Tracheal epithelial cell (primary cell): ENCODE data around the gene MED25. TPM values are rescaled to one million over a fixed set of nuclear protein-coding genes. Genes with fewer than 3 reads are reported as not detected.

ENCODE experiments used
- total RNA-seq: library from RNA; depleted of rRNA; stranded (reverse); fragments of >200 nt; gene quantifications from 2 replicates; pipeline ENCODE4 v1.2.1, GENCODE V29; 2014

The MED25 gene
- 14.0 and 15.6 TPM in 2 replicates for total RNA-seq

DNA sequence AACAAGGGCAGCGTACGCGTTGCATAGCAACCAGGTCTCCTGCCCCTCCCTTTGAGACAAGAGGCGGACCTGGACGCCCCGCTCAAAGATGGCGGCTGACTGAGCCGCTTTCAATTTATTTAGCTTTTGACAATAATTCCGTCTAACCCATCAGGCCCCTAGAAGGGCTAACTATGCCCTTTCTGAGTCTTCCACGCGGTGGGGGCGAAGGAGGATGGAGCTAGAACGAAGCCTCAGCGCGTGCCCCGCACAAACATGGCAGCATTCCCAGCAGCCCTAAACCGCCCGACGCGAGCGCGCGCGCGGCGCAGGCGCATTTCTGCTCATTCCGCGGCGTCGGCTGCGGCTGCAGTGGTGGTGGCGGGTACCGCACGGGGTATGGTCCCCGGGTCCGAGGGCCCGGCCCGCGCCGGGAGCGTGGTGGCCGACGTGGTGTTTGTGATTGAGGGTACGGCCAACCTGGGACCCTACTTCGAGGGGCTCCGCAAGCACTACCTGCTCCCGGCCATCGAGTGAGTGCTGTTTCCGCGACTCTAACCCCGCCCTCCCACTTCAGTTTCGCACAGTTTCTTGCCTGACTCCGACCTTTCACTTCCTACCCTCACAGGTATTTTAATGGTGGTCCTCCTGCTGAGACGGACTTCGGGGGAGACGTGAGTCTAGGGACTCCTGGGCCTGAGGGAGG is at the start of gene MED25:
Gene MED25, plus strand, starts transcription at position 326 of the 685 bp plus-strand sequence. Its CDS starts 53 bp downstream, at position 379.

DNA sequence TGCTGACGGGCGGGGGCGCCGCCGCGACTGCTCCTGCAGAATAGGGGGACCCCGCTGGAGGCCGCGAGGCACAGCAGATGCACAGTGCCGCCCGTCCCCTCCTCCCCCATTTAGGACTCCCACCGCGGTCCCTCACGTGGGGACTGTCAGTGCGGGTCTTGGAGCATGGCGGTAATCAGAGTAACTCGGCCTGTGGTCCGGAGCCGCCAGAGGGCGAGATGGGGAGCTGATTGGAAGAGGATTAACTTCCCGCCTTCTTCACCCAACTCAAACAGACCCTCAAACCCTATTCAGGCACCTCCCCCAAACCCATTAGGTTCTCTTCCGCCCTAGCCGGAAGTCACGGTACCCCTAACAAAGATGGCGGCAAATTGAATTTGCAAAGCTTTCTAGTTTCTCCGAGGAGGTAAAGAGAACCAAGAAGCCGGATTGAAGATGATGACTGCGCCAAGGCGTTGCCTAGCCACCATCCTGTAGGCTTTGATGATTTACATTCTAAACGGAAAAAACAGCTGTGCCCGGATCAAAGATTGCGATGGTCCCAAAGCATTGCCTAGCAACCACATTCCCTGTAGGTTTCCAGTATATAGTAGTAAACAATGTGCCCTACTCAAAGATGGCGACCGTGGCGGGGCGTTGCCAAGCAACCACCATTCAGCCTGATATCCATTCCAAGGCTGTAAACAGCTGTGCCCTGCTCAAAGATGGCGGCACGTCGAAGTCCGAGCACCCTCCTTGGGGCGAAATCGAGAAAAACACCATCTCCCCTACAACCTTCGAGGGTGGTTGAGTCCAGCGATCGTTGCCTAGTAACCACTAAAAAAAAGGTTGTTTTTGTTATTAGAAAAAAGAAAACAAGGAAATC is 4.9 kb upstream of the MED25 start, which contains the start of gene FUZ:
Gene FUZ, minus strand, starts transcription at position 296 of the 865 bp plus-strand sequence. Its CDS starts 186 bp downstream, at position 110.

DNA sequence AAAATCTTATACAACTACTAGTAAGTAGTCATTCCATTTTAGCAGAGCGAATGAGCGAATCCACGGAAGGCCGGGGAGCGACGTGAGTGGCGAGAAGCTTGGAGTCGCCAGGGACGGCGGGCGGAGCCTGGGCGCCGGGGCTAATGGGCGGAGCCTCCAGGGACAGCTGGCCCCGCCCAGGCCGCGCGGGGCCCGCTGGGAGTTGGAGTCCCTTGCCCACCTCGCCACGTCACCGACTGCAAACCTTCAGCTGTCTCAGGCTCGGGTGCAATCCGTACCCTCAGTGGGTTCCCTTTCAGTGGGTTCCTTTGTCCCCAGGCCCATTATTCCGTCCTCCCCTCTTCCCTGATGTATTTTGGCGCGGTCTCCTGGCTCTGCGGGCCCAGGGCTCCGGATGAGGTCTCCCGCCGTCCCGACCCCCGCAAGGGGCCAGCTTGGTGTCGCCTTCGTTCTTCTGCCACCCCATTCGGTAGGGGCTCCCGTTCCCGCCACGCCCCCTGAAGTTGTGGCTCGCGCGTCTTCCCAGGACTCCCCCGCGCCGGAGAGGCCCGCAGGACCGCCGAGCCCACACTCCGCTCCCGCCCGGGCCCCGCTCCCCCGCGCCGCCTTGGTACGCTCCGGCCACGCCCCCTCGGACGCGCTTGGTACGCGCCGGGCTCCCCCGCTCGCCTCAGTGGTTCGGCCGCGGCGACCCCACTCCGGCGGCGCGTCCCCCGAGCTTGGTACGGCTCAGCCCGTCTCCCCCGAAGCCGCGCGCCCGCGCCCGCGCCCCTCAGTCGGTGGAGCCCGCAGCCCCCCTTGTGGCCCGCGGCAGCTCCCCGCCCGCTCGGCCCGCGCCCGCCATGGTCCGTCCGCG is 32.6 kb downstream of the MED25 start, which contains the start of gene PTOV1:
Gene PTOV1, plus strand, starts transcription at position 673 of the 856 bp plus-strand sequence.

DNA sequence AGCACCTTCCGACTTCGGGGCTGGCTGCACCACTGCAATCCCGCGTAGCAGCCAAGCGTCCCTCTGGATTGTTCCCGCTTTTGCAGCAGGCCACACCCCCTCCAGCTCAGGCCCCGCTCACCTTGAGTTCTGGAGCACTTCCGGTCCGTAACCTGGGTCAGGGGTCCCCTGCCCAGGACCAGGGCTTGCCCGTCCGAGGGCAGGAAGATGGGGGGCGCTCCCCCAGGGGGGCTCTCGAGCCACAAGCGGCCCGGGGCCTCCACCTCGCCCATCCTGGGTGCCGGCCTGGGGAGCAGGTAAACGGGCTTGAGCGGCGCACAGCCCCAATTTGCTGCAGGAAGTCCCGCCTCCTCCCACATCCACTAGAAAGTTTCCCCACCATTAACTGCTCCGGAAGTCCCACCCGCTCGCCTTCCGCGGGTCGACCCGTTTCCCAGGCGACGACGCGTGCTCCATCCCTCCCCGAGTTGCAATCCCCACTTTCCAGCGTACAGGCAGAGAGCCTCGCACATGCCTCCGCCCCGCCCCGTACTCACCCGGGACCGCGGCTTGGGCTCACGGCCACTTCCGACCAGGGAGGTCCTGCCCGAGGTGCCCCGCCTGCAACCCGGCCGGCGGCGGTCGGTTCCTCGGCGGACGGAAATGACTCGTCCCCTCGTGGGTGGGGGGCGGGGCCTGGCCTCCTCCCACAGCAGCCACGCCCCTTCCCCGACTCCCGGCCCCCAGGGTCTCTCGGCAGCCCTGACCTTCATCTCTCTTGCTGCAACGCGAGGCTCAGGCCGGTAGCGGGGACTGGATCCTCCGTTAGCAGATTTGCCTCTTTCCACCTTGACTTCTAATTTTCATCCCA is 49.1 kb downstream of the MED25 start, which contains the start of gene PNKP:
Gene PNKP, minus strand, starts transcription at position 644 of the 850 bp plus-strand sequence. Its CDS starts 372 bp downstream, at position 272.

DNA sequence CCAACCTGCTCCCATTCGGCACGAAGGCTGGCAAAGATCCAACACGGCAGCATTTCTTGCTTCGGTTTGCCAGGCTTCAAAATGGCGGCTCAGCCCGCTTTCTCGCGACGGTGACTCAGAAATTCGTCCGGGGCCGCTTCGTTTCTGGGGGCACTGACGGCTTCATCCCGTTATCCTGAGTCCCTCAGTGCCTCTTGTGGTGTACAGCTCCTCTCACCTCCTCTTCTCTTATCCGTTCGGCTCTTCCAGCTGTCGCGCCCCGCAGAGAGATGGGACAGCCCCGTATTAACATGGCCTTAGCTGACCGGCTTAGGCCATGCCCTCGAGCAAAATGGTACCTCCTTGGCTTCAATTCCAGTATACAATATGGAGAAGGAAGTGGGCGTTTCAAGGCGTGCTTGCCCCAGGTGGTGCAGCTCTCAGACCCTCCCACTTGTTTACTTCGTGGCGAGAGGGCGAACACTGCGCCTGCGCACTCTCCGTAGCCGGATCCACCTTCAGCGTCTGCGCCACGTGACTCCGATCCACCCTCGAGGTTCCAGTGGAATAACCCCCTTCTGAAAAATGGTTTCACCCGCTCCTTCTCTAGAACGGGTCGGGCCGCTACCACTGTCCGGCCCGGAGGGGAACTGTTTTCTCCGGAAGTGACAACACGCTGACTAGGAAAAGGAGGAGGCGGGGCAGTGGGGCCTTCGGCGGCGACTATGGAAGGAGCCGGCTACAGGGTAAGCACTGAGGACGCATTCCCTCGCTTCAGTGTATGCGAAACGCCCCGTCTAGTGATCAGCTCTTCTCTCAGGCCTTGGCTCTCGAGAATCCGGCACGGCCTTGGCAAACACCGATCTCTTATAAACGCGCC is 59.2 kb downstream of the MED25 start, which contains the start of the genes AKT1S1 and TBC1D17:
Gene AKT1S1, minus strand, starts transcription at position 336 of the 859 bp plus-strand sequence. CDS start 4,060 bp downstream, outside the sequence.
Gene TBC1D17, plus strand, starts transcription at position 683 of the 859 bp plus-strand sequence. Its CDS starts 22 bp downstream, at position 705.

Other genes with a start within 250 kb of the MED25 start
- 63.5 and 88.0 TPM in 2 replicates for gene NOSIP, start 237.7 kb upstream of the MED25 start, total RNA-seq
- gene PRRG2, start 237.0 kb upstream of the MED25 start, total RNA-seq = 6.0 and 7.2 TPM in 2 replicates
- 0.96 and 2.1 TPM in 2 replicates for gene PRR12, start 227.1 kb upstream of the MED25 start, total RNA-seq
- gene RRAS, start 178.1 kb upstream of the MED25 start, total RNA-seq = 22.8 and 34.9 TPM in 2 replicates
- gene SCAF1, start 176.1 kb upstream of the MED25 start, total RNA-seq = 14.2 and 16.4 TPM in 2 replicates
- gene IRF3, start 152.4 kb upstream of the MED25 start, total RNA-seq = 98.1 and 111 TPM in 2 replicates
- 2.4 and 3.8 TPM in 2 replicates for gene BCL2L12, start 152.4 kb upstream of the MED25 start, total RNA-seq
- 264 and 577 TPM in 2 replicates for gene PRMT1, start 141.0 kb upstream of the MED25 start, total RNA-seq
- 0.64 and 0.72 TPM in 2 replicates for gene ADM5, start 128.7 kb upstream of the MED25 start, total RNA-seq
- 1.4 and 1.9 TPM in 2 replicates for gene CPT1C, start 127.2 kb upstream of the MED25 start, total RNA-seq
- not detected in 2 replicates for gene TSKS, start 55.0 kb upstream of the MED25 start, total RNA-seq
- 39.2 and 39.5 TPM in 2 replicates for gene AP2A1, start 51.3 kb upstream of the MED25 start, total RNA-seq
- gene FUZ, start 5.0 kb upstream of the MED25 start, total RNA-seq = 8.5 and 22.9 TPM in 2 replicates
- 24.7 and 38.1 TPM in 2 replicates for gene PTOV1, start 32.9 kb downstream of the MED25 start, total RNA-seq
- 31.5 and 34.7 TPM in 2 replicates for gene PNKP, start 49.3 kb downstream of the MED25 start, total RNA-seq
- 2.8 and 5.3 TPM in 2 replicates for gene AKT1S1, start 59.1 kb downstream of the MED25 start, total RNA-seq
- gene TBC1D17, start 59.4 kb downstream of the MED25 start, total RNA-seq = 3.4 and 3.9 TPM in 2 replicates
- 0.21 and 4.8 TPM in 2 replicates for gene IL4I1, start 78.6 kb downstream of the MED25 start, total RNA-seq
- 1.3 and 3.4 TPM in 2 replicates for gene ATF5, start 110.9 kb downstream of the MED25 start, total RNA-seq
- 19.8 and 20.2 TPM in 2 replicates for gene NUP62, start 111.2 kb downstream of the MED25 start, total RNA-seq
- gene SIGLEC11, start 142.9 kb downstream of the MED25 start, total RNA-seq = not detected in 2 replicates
- gene VRK3, start 207.1 kb downstream of the MED25 start, total RNA-seq = 19.8 and 21.3 TPM in 2 replicates
- gene ZNF473, start 207.7 kb downstream of the MED25 start, total RNA-seq = 4.6 and 11.7 TPM in 2 replicates